Type B pancreatic cell (in vitro differentiated cells): ENCODE measurements around the gene RNF133. TPM values are rescaled to one million over a fixed set of nuclear protein-coding genes. Genes with fewer than 3 reads are reported as not detected.

ENCODE experiments used
- DNase-seq: peaks from one replicate; pipeline ENCODE4 v3.0.0; 2021; ENCODE audit warnings: mixed read lengths; ENCODE audit not compliant: unreplicated experiment; ENCODE audit errors: extremely low spot score
- H3K27ac Mint-ChIP-seq: 2 replicates; pipeline ENCODE4 v1.8.0; 2021; ENCODE audit warnings: mild to moderate bottlenecking, mixed read lengths
- H3K27me3 Mint-ChIP-seq: 2 replicates; pipeline ENCODE4 v1.8.0; 2021; ENCODE audit warnings: mixed read lengths
- H3K36me3 Mint-ChIP-seq: 2 replicates; pipeline ENCODE4 v1.8.0; 2021; ENCODE audit warnings: mixed read lengths
- H3K4me1 Mint-ChIP-seq: one replicate; pipeline ENCODE4 v1.8.0; 2021; ENCODE audit warnings: mixed read lengths; ENCODE audit not compliant: unreplicated experiment
- H3K4me3 Mint-ChIP-seq: 2 replicates; pipeline ENCODE4 v1.8.0; 2021; ENCODE audit warnings: mild to moderate bottlenecking, mixed read lengths
- H3K9me3 Mint-ChIP-seq: 2 replicates; pipeline ENCODE4 v1.8.0; 2021; ENCODE audit warnings: mixed read lengths
- total RNA-seq: library from RNA; stranded (reverse); gene quantifications from 2 replicates; pipeline ENCODE4 v1.2.1, GENCODE V29; 2021; ENCODE audit warnings: low replicate concordance
- TF ChIP-seq, protein P1 (sequence below): fragments of 200-600 bp; sonication (generic); conservative IDR thresholded peaks from 2 replicates; pipeline ENCODE4 v1.5.0; 2021; ENCODE audit warnings: antibody characterized with exemption, mild to moderate bottlenecking

RNF133 gene
- total RNA-seq, 1 donor from 2014 or later, result 0.22 TPM

GRCh38 chr7:122652876-122653275, 46.0 kb downstream of the RNF133 start:
- no peaks in the 10 kb centered on the region for H3K27me3 Mint-ChIP-seq
- no peak for DNase-seq
- no peak overlapping the region for H3K27ac Mint-ChIP-seq
- TF ChIP-seq, protein P1, sequence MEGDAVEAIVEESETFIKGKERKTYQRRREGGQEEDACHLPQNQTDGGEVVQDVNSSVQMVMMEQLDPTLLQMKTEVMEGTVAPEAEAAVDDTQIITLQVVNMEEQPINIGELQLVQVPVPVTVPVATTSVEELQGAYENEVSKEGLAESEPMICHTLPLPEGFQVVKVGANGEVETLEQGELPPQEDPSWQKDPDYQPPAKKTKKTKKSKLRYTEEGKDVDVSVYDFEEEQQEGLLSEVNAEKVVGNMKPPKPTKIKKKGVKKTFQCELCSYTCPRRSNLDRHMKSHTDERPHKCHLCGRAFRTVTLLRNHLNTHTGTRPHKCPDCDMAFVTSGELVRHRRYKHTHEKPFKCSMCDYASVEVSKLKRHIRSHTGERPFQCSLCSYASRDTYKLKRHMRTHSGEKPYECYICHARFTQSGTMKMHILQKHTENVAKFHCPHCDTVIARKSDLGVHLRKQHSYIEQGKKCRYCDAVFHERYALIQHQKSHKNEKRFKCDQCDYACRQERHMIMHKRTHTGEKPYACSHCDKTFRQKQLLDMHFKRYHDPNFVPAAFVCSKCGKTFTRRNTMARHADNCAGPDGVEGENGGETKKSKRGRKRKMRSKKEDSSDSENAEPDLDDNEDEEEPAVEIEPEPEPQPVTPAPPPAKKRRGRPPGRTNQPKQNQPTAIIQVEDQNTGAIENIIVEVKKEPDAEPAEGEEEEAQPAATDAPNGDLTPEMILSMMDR, result no peak
- no peak overlapping the region for H3K4me3 Mint-ChIP-seq
- H3K4me1 Mint-ChIP-seq, result peaks cover 5% of the 10 kb centered on the region
- H3K9me3 Mint-ChIP-seq, result no peaks in the 10 kb centered on the region
- H3K36me3 Mint-ChIP-seq, result no peaks in the 10 kb centered on the region

GRCh38 chr7:122651451-122651850, 47.5 kb downstream of the RNF133 start:
- Mint-ChIP-seq H3K4me1 (peaks cover 5% of the 10 kb centered on the region), H3K9me3 (no peaks in the 10 kb centered on the region), H3K27ac (no peak overlapping the region), H3K36me3 (no peaks in the 10 kb centered on the region), H3K27me3 (no peaks in the 10 kb centered on the region), H3K4me3 (no peak overlapping the region)
- no peak for DNase-seq
- TF ChIP-seq, protein P1, result no peak

Other genes starting within 250 kb of the RNF133 start
- 0.39 TPM in 1 of 2 replicates, not detected in the other for gene RNF148, start 3.8 kb upstream of the RNF133 start, total RNA-seq
- gene CADPS2, start 187.3 kb upstream of the RNF133 start, total RNA-seq, result 6.6 and 10.1 TPM in 2 replicates